Endodermal cell (in vitro differentiated cells): ENCODE results near the gene PCBP4. TPM values are rescaled to one million over a fixed set of nuclear protein-coding genes. Genes with fewer than 3 reads are reported as not detected.

ENCODE experiments used
- DNase-seq: peaks from one replicate; pipeline ENCODE4 v3.0.0-alpha.2; 2017
- H3K27ac ChIP-seq: 2 replicates; pipeline ENCODE4 v1.5.1; 2013; ENCODE audit warnings: mild to moderate bottlenecking, low read depth, low read length, moderate library complexity
- H3K27me3 ChIP-seq: 2 replicates; pipeline ENCODE4 v1.6.1; 2013; ENCODE audit warnings: mild to moderate bottlenecking, low read length, moderate library complexity; ENCODE audit not compliant: insufficient read depth, control insufficient read depth, poor library complexity, severe bottlenecking
- H3K36me3 ChIP-seq: 2 replicates; pipeline ENCODE4 v1.7.0; 2013; ENCODE audit warnings: mild to moderate bottlenecking, low read length, moderate library complexity; ENCODE audit not compliant: control insufficient read depth, insufficient read depth
- H3K4me1 ChIP-seq: one replicate; pipeline ENCODE4 v1.7.0; 2013; ENCODE audit warnings: low read length; ENCODE audit not compliant: control insufficient read depth, insufficient read depth
- H3K4me3 ChIP-seq: 2 replicates; pipeline ENCODE4 v1.5.1; 2013; ENCODE audit warnings: mild to moderate bottlenecking, low read length, moderate library complexity
- H3K9ac ChIP-seq: 2 replicates; pipeline ENCODE4 v1.6.1; 2013; ENCODE audit warnings: mild to moderate bottlenecking, low read length, moderate library complexity; ENCODE audit not compliant: poor library complexity, severe bottlenecking; ENCODE audit errors: extremely low read depth
- H3K9me3 ChIP-seq: 2 replicates; pipeline ENCODE4 v1.6.1; 2013; ENCODE audit warnings: mild to moderate bottlenecking, low read length, moderate library complexity; ENCODE audit not compliant: control insufficient read depth
- H3K27ac Mint-ChIP-seq: 2 replicates; pipeline ENCODE4 v1.8.0; 2020; ENCODE audit warnings: mixed read lengths
- H3K27me3 Mint-ChIP-seq: 2 replicates; pipeline ENCODE4 v1.8.0; 2021; ENCODE audit warnings: mild to moderate bottlenecking, mixed read lengths; ENCODE audit not compliant: insufficient read depth
- H3K36me3 Mint-ChIP-seq: 2 replicates; pipeline ENCODE4 v1.8.0; 2020; ENCODE audit warnings: low read depth, mixed read lengths
- H3K4me1 Mint-ChIP-seq: 2 replicates; pipeline ENCODE4 v1.8.0; 2020; ENCODE audit warnings: mixed read lengths
- H3K4me3 Mint-ChIP-seq: 2 replicates; pipeline ENCODE4 v1.8.0; 2020; ENCODE audit warnings: mild to moderate bottlenecking, moderate library complexity, mixed read lengths
- H3K9me3 Mint-ChIP-seq: 2 replicates; pipeline ENCODE4 v1.8.0; 2020; ENCODE audit warnings: mild to moderate bottlenecking, mixed read lengths
- WGBS, 2 experiments: methylation state at CpG; one replicate each; pipeline versions ENCODE4 v1.1.5 to v1.1.7; 2013; ENCODE audit warnings: missing lambda C conversion rate in 2 of 2, mixed read lengths in 1 of 2; ENCODE audit not compliant: insufficient coverage in 1 of 2, insufficient read length in 1 of 2; 5-methylcytosine and 5-hydroxymethylcytosine counted together
- total RNA-seq, 2 donors: library from RNA; stranded (reverse); fragmentation: NEBNext Ultra II Directional in 1 of 2; extraction: Animal tissue kit (Norgen Biotek cat#: 25700) in 1 of 2; gene quantifications; 2 replicates in 1 of 2; 3 replicates in 1 of 2; pipeline ENCODE4 v1.2.1, GENCODE V29; 2021
- TF ChIP-seq, protein P1 (sequence below): fragments of 200-600 bp; sonication (generic); conservative IDR thresholded peaks from 2 replicates; pipeline ENCODE4 v1.5.0; 2021; ENCODE audit warnings: antibody characterized with exemption, mild to moderate bottlenecking

The PCBP4 gene
- total RNA-seq, 2 donors from 2014 or later: 54.1 to 68.1 TPM

GRCh38 chr3:52002748-52003147, 35.5 kb upstream of the PCBP4 start:
- H3K27ac ChIP-seq: no peak overlapping the region
- peaks cover 11% of the 10 kb centered on the region for H3K4me1 ChIP-seq
- H3K4me3 ChIP-seq: no peak overlapping the region
- no peaks in the 10 kb centered on the region for H3K36me3 Mint-ChIP-seq
- WGBS, 2 experiments: 48 to 66% methylated on average over 3 to 6 of the region's 6 CpGs
- no peaks in the 10 kb centered on the region for H3K36me3 ChIP-seq
- no peak overlapping the region for H3K9ac ChIP-seq
- peaks cover 12% of the 10 kb centered on the region for H3K27me3 Mint-ChIP-seq
- no peak overlapping the region for H3K27ac Mint-ChIP-seq
- no peak overlapping the region for H3K4me3 Mint-ChIP-seq
- no peak for DNase-seq
- H3K4me1 Mint-ChIP-seq: peaks cover 23% of the 10 kb centered on the region
- no peaks in the 10 kb centered on the region for H3K9me3 Mint-ChIP-seq
- no peaks in the 10 kb centered on the region for H3K9me3 ChIP-seq
- H3K27me3 ChIP-seq: no peaks in the 10 kb centered on the region
- TF ChIP-seq, protein P1, sequence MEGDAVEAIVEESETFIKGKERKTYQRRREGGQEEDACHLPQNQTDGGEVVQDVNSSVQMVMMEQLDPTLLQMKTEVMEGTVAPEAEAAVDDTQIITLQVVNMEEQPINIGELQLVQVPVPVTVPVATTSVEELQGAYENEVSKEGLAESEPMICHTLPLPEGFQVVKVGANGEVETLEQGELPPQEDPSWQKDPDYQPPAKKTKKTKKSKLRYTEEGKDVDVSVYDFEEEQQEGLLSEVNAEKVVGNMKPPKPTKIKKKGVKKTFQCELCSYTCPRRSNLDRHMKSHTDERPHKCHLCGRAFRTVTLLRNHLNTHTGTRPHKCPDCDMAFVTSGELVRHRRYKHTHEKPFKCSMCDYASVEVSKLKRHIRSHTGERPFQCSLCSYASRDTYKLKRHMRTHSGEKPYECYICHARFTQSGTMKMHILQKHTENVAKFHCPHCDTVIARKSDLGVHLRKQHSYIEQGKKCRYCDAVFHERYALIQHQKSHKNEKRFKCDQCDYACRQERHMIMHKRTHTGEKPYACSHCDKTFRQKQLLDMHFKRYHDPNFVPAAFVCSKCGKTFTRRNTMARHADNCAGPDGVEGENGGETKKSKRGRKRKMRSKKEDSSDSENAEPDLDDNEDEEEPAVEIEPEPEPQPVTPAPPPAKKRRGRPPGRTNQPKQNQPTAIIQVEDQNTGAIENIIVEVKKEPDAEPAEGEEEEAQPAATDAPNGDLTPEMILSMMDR: no peak

DNA sequence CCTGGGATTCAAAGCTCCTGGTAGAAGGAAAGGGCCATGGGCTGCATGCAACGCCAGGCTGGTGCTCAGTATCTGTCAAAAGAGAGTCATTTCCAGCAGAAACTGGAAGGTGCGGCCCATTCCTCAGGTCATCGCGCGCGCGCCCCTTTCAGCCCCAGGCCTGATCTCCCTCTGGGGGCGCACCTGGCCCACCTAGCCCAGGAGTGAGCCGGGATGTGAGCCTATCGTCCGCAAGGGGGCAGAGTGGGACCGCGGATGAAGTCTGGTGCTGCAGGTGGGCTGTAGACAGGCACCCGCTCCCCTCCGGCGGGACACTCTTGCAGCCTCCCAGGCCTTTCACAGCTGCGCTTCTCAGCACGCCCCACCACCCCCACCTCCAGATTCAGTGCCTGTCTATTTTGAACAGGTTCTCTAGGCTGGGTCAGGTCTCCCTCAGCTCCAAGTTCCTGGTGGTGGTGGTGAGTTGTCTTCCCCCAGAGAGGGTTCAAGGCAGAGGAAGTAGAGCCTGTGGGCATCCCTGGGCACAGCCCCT, 34.3 kb upstream of the PCBP4 start:
- Mint-ChIP-seq H3K9me3 (no peaks in the 10 kb centered on the region), H3K4me3 (no peak overlapping the region), H3K4me1 (peaks cover 24% of the 10 kb centered on the region), H3K27me3 (peaks cover 12% of the 10 kb centered on the region), H3K27ac (no peak overlapping the region), H3K36me3 (no peaks in the 10 kb centered on the region)
- Histone ChIP-seq H3K9ac (no peak overlapping the region), H3K9me3 (no peaks in the 10 kb centered on the region), H3K4me3 (no peak overlapping the region), H3K27me3 (no peaks in the 10 kb centered on the region), H3K4me1 (peaks cover 12% of the 10 kb centered on the region), H3K27ac (no peak overlapping the region), H3K36me3 (no peaks in the 10 kb centered on the region)
- TF ChIP-seq, protein P1: peak; percentile 100
- WGBS, 2 experiments: 6 to 11% methylated on average over 7 to 18 of the region's 18 CpGs
- peak; percentile 99 for DNase-seq

- peaks cover 9% of the 10 kb centered on the region for H3K36me3 Mint-ChIP-seq
- DNase-seq: no peak
- TF ChIP-seq, protein P1: no peak
- H3K27me3 Mint-ChIP-seq: peaks cover 12% of the 10 kb centered on the region
- no peak overlapping the region for H3K4me3 ChIP-seq
- no peak overlapping the region for H3K27ac ChIP-seq
- H3K4me1 Mint-ChIP-seq: peaks cover 13% of the 10 kb centered on the region
- no peaks in the 10 kb centered on the region for H3K27me3 ChIP-seq
- peaks cover 6% of the 10 kb centered on the region for H3K4me1 ChIP-seq
- H3K9ac ChIP-seq: no peak overlapping the region
- H3K36me3 ChIP-seq: peaks cover 4% of the 10 kb centered on the region
- H3K4me3 Mint-ChIP-seq: no peak overlapping the region
- WGBS, 2 experiments: 94% methylated on average over 2 of the region's 2 CpGs; no CpG with 5 or more reads in 1 of the 2 experiments
- H3K9me3 Mint-ChIP-seq: no peaks in the 10 kb centered on the region
- no peaks in the 10 kb centered on the region for H3K9me3 ChIP-seq
- H3K27ac Mint-ChIP-seq: no peak overlapping the region
These were observed 32.6 kb upstream of the PCBP4 start for GRCh38 chr3:51999846-52000245.
